Neural cell (in vitro differentiated cells): Measurements from ENCODE around the gene SYK. TPM values are rescaled to one million over a fixed set of nuclear protein-coding genes. Genes with fewer than 3 reads are reported as not detected.
"Not testable (repeated sequence)": the region's sequence is repeated elsewhere in the genome, so short reads cannot be mapped to it uniquely, and the experiment has no call there.

Experiments
- H2AFZ ChIP-seq: fragments of 200-600, 300-800 bp; sonication (generic), shearing (Covaris generic); 2 replicates; pipeline ENCODE4 v1.6.0; 2014; ENCODE audit warnings: low read depth, mild to moderate bottlenecking, antibody characterized with exemption, low read length, moderate library complexity
- H3F3A ChIP-seq: fragments of 200-600 bp; shearing (Covaris generic); 2 replicates; pipeline ENCODE4 v1.6.1; 2016; ENCODE audit warnings: mild to moderate bottlenecking, moderate library complexity, mixed read lengths, antibody characterized with exemption, low read length; ENCODE audit not compliant: insufficient read depth, poor library complexity, severe bottlenecking
- H3K27ac ChIP-seq: fragments of 200-600, 300-800 bp; sonication (generic), shearing (Covaris generic); 2 replicates; pipeline ENCODE4 v1.5.1; 2014; ENCODE audit warnings: mild to moderate bottlenecking, low read length, moderate library complexity
- H3K27me3 ChIP-seq: fragments of 300-800, 200-600 bp; sonication (generic), shearing (Covaris generic); 2 replicates; pipeline ENCODE4 v1.6.0; 2014; ENCODE audit warnings: mild to moderate bottlenecking, low read depth, low read length, moderate library complexity; ENCODE audit not compliant: insufficient read depth
- H3K36me3 ChIP-seq: fragments of 300-800, 200-600 bp; sonication (generic), shearing (Covaris generic); 2 replicates; pipeline ENCODE4 v1.5.1; 2014; ENCODE audit warnings: mild to moderate bottlenecking, antibody characterized with exemption, low read length, moderate library complexity; ENCODE audit not compliant: insufficient read depth
- H3K4me2 ChIP-seq: fragments of 300-800, 200-600 bp; sonication (generic), shearing (Covaris generic); 2 replicates; pipeline ENCODE4 v1.6.0; 2014; ENCODE audit warnings: mild to moderate bottlenecking, low read length
- H3K4me3 ChIP-seq: fragments of 300-800, 200-600 bp; sonication (generic), shearing (Covaris generic); 2 replicates; pipeline ENCODE4 v1.5.1; 2014; ENCODE audit warnings: mild to moderate bottlenecking, low read length, moderate library complexity
- H3K79me2 ChIP-seq: fragments of 200-600 bp; shearing (Covaris generic); replicated peaks from 2 replicates; pipeline ENCODE4 v1.6.0; 2014; ENCODE audit warnings: mild to moderate bottlenecking, low read length, moderate library complexity; ENCODE audit not compliant: insufficient read depth
- H3K9ac ChIP-seq: fragments of 300-800, 200-600 bp; sonication (generic), shearing (Covaris generic); 2 replicates; pipeline ENCODE4 v1.6.1; 2016; ENCODE audit warnings: mild to moderate bottlenecking, low read length, mixed read lengths
- H3K9me2 ChIP-seq: fragments of 200-600 bp; shearing (Covaris generic); 2 replicates; pipeline ENCODE4 v1.6.1; 2016; ENCODE audit warnings: mild to moderate bottlenecking, low read length, mixed read lengths; ENCODE audit not compliant: insufficient read depth
- H3K9me3 ChIP-seq: fragments of 200-600, 300-800 bp; sonication (generic), shearing (Covaris generic); 2 replicates; pipeline ENCODE4 v1.6.1; 2016; ENCODE audit warnings: mild to moderate bottlenecking, mixed run types, low read length, moderate library complexity, mixed read lengths
- H4K20me1 ChIP-seq: fragments of 200-600 bp; shearing (Covaris generic); 2 replicates; pipeline ENCODE4 v1.6.1; 2016; ENCODE audit warnings: mild to moderate bottlenecking, mixed run types; ENCODE audit not compliant: insufficient read depth
- EP300 ChIP-seq: fragments of 450-650 bp; conservative IDR thresholded peaks from 2 replicates; pipeline ENCODE4 v1.6.1; 2014; ENCODE audit warnings: antibody characterized with exemption, mild to moderate bottlenecking, moderate library complexity; ENCODE audit not compliant: poor library complexity, severe bottlenecking
- EZH2 ChIP-seq: fragments of 200-600, 300-800 bp; shearing (Covaris generic), sonication (generic); IDR thresholded peaks from 2 replicates; pipeline ENCODE4 v1.6.1; 2014; ENCODE audit warnings: antibody characterized with exemption, low read length, borderline replicate concordance, mild to moderate bottlenecking; ENCODE audit not compliant: insufficient read depth, poor library complexity, severe bottlenecking
- MXI1 ChIP-seq: fragments of 450-650 bp; conservative IDR thresholded peaks from 2 replicates; pipeline ENCODE4 v1.6.1; 2014; ENCODE audit warnings: antibody characterized with exemption, mild to moderate bottlenecking; ENCODE audit not compliant: poor library complexity, severe bottlenecking
- POLR2AphosphoS5 ChIP-seq: IDR thresholded peaks from 2 replicates; pipeline ENCODE4 v1.6.1; 2012
- RAD21 ChIP-seq: fragments of 450-650 bp; conservative IDR thresholded peaks from 2 replicates; pipeline ENCODE4 v1.6.1; 2014; ENCODE audit warnings: antibody characterized with exemption, mild to moderate bottlenecking, moderate library complexity
- REST ChIP-seq: IDR thresholded peaks from 2 replicates; pipeline ENCODE4 v1.6.1; 2012; ENCODE audit warnings: borderline replicate concordance
- SMC3 ChIP-seq: fragments of 450-650 bp; conservative IDR thresholded peaks from 2 replicates; pipeline ENCODE4 v1.6.1; 2014; ENCODE audit warnings: antibody characterized with exemption, mild to moderate bottlenecking, moderate library complexity; ENCODE audit not compliant: poor library complexity
- TAF1 ChIP-seq: IDR thresholded peaks from 2 replicates; pipeline ENCODE4 v1.6.1; 2012; ENCODE audit warnings: low read depth
- polyA plus RNA-seq: library from polyadenylated mRNA; depleted of rRNA; stranded (reverse); fragments of >200 nt; gene quantifications from 2 replicates; pipeline ENCODE4 v1.2.3, GENCODE V29; 2014
- TF ChIP-seq, protein P1 (sequence below): fragments of 450-650 bp; IDR thresholded peaks from 2 replicates; pipeline ENCODE4 v1.5.1; 2014; ENCODE audit warnings: antibody characterized with exemption, mild to moderate bottlenecking, moderate library complexity; ENCODE audit not compliant: poor library complexity, severe bottlenecking

SYK gene
- polyA plus RNA-seq, 1 donor from 2014 or later, result not detected

DNA sequence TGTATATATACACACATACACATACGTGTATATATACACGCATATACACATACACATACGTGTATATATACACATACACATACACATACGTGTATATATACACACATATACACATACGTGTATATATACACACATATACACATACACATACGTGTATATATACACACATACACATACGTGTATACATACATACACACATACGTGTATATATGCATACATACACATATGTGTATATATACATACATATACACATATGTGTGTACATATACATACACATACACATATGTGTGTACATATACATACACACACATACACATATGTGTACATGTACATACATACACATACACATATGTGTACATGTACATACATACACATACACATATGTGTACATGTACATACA is 82.6 kb downstream of the SYK start:
- Histone ChIP-seq H3K27me3 (no peaks in the 10 kb centered on the region), H3F3A (no peaks in the 10 kb centered on the region), H3K36me3 (no peaks in the 10 kb centered on the region), H3K9me3 (no peaks in the 10 kb centered on the region), H3K9me2 (no peaks in the 10 kb centered on the region), H3K27ac (no peak overlapping the region), H2AFZ (no peak overlapping the region), H3K4me2 (no peak overlapping the region), H3K79me2 (no peaks in the 10 kb centered on the region), H3K9ac (no peak overlapping the region), H3K4me3 (no peak overlapping the region), H4K20me1 (no peaks in the 10 kb centered on the region)
- no peak for TF ChIP-seq SMC3

- not testable (repeated sequence) for H3K27me3 ChIP-seq, H4K20me1 ChIP-seq, H3K4me3 ChIP-seq, H3K9me2 ChIP-seq, H3K36me3 ChIP-seq, H3K79me2 ChIP-seq, H3K9me3 ChIP-seq, H2AFZ ChIP-seq, H3K4me2 ChIP-seq, H3F3A ChIP-seq, H3K27ac ChIP-seq, H3K9ac ChIP-seq
Measured at GRCh38 chr9:90886868-90887267, 85.2 kb downstream of the SYK start.

- no peaks in the 10 kb centered on the region for H3F3A ChIP-seq
- TF ChIP-seq REST (no peak), MXI1 (no peak), EP300 (no peak), TAF1 (no peak), POLR2AphosphoS5 (no peak), SMC3 (no peak), RAD21 (no peak), EZH2 (no peak)
- TF ChIP-seq, protein P1, sequence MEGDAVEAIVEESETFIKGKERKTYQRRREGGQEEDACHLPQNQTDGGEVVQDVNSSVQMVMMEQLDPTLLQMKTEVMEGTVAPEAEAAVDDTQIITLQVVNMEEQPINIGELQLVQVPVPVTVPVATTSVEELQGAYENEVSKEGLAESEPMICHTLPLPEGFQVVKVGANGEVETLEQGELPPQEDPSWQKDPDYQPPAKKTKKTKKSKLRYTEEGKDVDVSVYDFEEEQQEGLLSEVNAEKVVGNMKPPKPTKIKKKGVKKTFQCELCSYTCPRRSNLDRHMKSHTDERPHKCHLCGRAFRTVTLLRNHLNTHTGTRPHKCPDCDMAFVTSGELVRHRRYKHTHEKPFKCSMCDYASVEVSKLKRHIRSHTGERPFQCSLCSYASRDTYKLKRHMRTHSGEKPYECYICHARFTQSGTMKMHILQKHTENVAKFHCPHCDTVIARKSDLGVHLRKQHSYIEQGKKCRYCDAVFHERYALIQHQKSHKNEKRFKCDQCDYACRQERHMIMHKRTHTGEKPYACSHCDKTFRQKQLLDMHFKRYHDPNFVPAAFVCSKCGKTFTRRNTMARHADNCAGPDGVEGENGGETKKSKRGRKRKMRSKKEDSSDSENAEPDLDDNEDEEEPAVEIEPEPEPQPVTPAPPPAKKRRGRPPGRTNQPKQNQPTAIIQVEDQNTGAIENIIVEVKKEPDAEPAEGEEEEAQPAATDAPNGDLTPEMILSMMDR, result no peak
- no peaks in the 10 kb centered on the region for H3K9me3 ChIP-seq
- H3K27me3 ChIP-seq, result no peaks in the 10 kb centered on the region
- H3K4me3 ChIP-seq, result no peak overlapping the region
- no peaks in the 10 kb centered on the region for H3K79me2 ChIP-seq
- H4K20me1 ChIP-seq, result no peaks in the 10 kb centered on the region
- H3K9ac ChIP-seq, result no peak overlapping the region
- H3K4me2 ChIP-seq, result no peak overlapping the region
- H3K36me3 ChIP-seq, result no peaks in the 10 kb centered on the region
- H3K27ac ChIP-seq, result no peak overlapping the region
- H3K9me2 ChIP-seq, result no peaks in the 10 kb centered on the region
- no peak overlapping the region for H2AFZ ChIP-seq
Measured at GRCh38 chr9:90888941-90889340, 87.3 kb downstream of the SYK start.
